ACC112 (cell line): Measurements from ENCODE around the gene CRIP1.

Experiments
- H2AFZ ChIP-seq: fragments of 200-600 bp; sonication (generic); one replicate; pipeline ENCODE4 v1.6.0; 2017; ENCODE audit warnings: antibody characterized with exemption, low read length; ENCODE audit not compliant: unreplicated experiment
- H3K27ac ChIP-seq: fragments of 200-600 bp; sonication (generic); 2 replicates; pipeline ENCODE4 v1.5.1; 2014; ENCODE audit warnings: low read depth, mild to moderate bottlenecking, antibody characterized with exemption, low read length, moderate library complexity
- H3K27me3 ChIP-seq: fragments of 200-600 bp; sonication (generic); 2 replicates; pipeline ENCODE4 v1.6.1; 2014; ENCODE audit warnings: mild to moderate bottlenecking, antibody characterized with exemption, low read length, moderate library complexity, mixed read lengths; ENCODE audit not compliant: insufficient read depth
- H3K36me3 ChIP-seq: fragments of 200-600 bp; sonication (generic); 2 replicates; pipeline ENCODE4 v1.6.1; 2016; ENCODE audit warnings: mild to moderate bottlenecking, antibody characterized with exemption, low read length, moderate library complexity, mixed read lengths; ENCODE audit not compliant: insufficient read depth
- H3K4me1 ChIP-seq: fragments of 200-600 bp; sonication (generic); one replicate; pipeline ENCODE4 v1.6.1; 2016; ENCODE audit warnings: low read length, mixed read lengths; ENCODE audit not compliant: insufficient read depth, unreplicated experiment, control insufficient read depth
- H3K4me3 ChIP-seq: fragments of 200-600 bp; sonication (generic); 2 replicates; pipeline ENCODE4 v1.5.1; 2014; ENCODE audit warnings: mild to moderate bottlenecking, low read depth, low read length
- H3K79me2 ChIP-seq: fragments of 200-600 bp; sonication (generic); one replicate; pipeline ENCODE4 v1.6.0; 2016; ENCODE audit warnings: low read length; ENCODE audit not compliant: control insufficient read depth, unreplicated experiment, insufficient read depth

The CRIP1 gene

DNA sequence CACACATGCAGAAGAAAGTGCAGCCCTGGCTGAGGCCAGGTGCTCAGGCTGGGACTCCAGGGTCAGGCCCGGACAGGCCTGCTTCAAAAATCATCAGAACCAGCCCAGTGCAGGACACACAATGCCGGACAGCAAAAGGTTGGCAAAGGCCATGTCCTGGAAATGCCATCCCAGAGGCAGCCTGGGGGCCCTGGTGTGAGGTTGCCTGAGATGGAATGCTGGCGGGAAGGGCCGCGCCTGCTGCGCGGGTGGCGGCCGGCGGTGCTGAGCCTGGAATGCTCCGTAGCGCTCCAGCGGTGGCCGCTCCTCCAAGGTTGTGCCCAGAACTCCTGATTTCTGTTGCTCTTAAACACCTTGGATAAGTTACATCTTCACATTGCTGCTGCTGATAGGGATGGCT, 33.7 kb upstream of the CRIP1 start:
- H3K4me3 ChIP-seq = no peak overlapping the region
- H3K79me2 ChIP-seq = no peaks in the 10 kb centered on the region
- peaks cover 5% of the 10 kb centered on the region; the same call in 1 of the 2 replicates for H3K36me3 ChIP-seq
- no peaks in the 10 kb centered on the region for H3K27me3 ChIP-seq
- no peak overlapping the region for H3K27ac ChIP-seq
- no peak overlapping the region for H2AFZ ChIP-seq
- no peaks in the 10 kb centered on the region for H3K4me1 ChIP-seq

DNA sequence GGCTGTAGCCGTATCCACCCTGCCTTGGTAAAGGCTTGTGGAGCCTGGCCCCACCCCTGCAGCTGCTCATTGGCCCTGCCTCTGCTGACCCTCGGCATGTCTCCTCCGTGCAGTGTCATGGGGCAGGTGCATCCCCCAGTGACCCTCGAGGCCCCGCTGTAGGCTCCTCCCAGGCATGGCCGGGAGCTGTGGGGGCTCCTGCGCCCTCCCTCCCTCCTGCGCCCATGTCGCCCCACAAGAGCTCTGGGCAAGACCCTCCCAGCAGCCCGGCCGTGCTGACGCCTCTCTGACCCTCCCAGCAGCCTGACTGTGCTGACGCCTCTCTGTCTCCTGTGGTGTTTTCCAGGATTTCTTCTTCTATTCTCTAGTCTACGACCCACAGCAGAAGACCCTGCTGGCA, 32.8 kb upstream of the CRIP1 start:
- no peaks in the 10 kb centered on the region for H3K27me3 ChIP-seq
- no peak overlapping the region for H2AFZ ChIP-seq
- H3K4me3 ChIP-seq = no peak overlapping the region
- no peaks in the 10 kb centered on the region for H3K4me1 ChIP-seq
- H3K36me3 ChIP-seq = peaks cover 5% of the 10 kb centered on the region; the same call in 1 of the 2 replicates
- H3K79me2 ChIP-seq = no peaks in the 10 kb centered on the region
- no peak overlapping the region for H3K27ac ChIP-seq

DNA sequence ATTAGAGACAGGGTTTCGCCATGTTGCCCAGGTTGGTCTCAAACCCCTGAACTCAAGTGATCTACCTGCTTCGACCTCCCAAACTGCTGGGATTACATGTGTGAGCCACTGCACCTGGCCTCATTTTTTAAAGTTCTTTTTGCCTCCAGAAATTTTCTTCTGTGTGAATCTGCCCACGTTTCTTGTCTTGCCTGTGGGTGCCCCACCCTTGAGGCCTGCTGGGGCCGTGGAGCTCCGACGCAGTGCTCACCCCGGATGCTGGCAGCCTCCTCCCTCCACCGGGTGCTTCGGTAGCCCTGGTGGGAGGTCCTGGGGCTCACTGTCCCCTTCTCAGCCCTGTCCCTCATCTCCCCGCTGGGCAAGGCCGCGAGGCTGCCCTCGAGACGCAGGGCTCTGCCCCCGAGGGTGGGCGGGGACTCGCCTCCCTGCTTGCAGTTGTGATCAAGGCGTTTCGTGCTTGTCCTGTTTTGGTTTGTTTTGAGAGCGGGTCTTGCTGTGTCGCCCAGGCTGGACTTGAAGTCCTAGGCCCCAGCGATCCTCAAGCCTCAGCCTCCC, 31.5 kb upstream of the CRIP1 start:
- H3K36me3 ChIP-seq = peaks cover 5% of the 10 kb centered on the region; the same call in 1 of the 2 replicates

DNA sequence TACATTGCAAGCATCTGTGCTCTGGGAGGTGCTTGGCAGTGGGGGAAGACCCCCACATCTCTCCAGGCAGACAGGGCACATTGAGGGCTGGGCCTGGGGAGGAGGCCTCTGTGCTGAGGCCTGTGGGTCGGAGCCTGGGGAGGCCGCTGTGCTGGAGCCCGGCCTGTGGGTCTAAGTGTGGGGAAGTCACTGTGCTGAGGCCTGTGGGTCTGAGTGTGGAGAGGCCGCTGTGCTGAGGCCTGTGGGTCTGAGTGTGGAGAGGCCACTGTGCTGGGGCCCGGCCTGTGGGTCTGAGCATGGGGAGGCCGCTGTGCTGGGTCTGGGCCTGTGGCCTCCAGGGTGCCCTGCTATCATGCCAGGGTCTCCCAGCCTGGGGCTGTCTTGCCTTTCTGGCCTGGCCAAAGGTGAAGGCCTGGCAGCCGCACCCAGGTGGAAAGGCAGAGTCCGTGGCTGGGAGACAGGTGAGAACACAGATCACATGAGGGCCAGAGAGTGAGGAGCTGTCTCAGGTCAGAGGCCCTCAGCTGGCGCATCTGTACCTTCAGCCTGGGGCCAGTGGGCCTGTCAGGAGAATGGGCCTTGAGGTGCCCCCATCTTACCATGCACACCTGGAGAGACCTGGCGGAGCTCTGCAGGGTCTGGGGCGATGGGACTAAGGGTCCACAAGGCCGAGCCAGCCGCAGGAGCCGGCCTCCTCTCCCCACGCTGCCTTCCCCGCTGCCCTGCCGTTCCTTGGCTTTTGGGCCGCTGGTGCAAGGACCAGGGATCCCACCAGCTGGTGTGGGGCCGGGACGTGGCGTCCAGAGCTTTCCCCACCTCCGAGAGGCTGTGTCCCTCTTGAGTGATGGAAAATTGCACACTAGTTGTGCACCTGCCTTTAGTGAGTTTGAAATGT, 30.7 kb upstream of the CRIP1 start:
- Histone ChIP-seq H3K79me2 (no peaks in the 10 kb centered on the region), H3K36me3 (peaks cover 4% of the 10 kb centered on the region; the same call in 1 of the 2 replicates), H3K4me3 (no peak overlapping the region), H3K27me3 (no peaks in the 10 kb centered on the region), H3K4me1 (no peaks in the 10 kb centered on the region), H2AFZ (no peak overlapping the region), H3K27ac (no peak overlapping the region)

More for the DNA sequence above, 31.5 kb upstream of the CRIP1 start:
- H3K27ac ChIP-seq = no peak overlapping the region
- H3K4me3 ChIP-seq = no peak overlapping the region
- no peak overlapping the region for H2AFZ ChIP-seq
- no peaks in the 10 kb centered on the region for H3K4me1 ChIP-seq
- H3K27me3 ChIP-seq = no peaks in the 10 kb centered on the region
- no peaks in the 10 kb centered on the region for H3K79me2 ChIP-seq

DNA sequence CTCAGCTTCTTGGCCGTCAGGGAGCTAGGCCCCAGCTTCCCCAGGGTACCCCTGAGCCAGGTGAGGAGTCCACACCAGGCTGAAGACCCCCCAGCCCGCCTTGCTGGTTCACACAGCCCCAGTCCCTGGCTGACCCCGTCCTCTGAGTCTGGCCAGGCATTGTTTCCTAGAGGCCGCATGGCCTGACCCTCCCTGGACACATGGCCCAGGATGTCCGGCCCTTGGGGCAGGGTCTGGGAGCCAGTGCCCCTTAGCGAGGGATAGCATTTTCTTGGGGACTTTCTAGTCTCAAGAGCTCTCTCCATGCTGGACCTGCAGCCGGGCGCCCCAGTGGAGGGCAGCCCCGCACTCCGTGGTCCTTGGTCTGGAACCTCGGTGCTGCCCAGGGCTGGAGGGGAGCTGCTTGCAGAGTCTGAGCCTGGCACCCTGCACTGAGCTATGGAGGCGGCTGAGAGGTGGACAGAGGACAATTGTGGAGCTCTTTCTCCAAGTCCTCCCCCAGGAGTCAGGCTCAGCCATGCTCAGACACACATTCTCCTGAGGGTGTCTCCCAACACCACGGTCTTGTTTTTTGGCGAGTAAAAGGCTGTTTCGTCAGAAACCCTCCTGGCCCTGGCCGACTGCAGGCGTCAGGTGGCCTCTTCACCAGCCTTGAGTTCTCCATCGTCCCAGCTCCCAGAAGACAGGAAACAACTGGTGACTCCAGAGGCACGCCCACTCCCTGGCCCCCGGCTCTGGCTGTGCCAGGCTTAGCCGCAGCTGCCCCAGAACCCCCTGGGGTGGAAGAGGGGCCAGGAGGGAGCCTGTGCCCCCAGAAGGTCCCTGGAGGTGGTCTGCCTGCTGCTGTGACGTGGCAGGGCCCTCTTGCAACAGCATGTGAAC, 29.7 kb upstream of the CRIP1 start:
- Histone ChIP-seq H2AFZ (no peak overlapping the region), H3K27me3 (no peaks in the 10 kb centered on the region), H3K4me3 (no peak overlapping the region), H3K36me3 (peaks cover 2% of the 10 kb centered on the region; the same call in 1 of the 2 replicates), H3K79me2 (no peaks in the 10 kb centered on the region), H3K27ac (no peak overlapping the region), H3K4me1 (no peaks in the 10 kb centered on the region)

DNA sequence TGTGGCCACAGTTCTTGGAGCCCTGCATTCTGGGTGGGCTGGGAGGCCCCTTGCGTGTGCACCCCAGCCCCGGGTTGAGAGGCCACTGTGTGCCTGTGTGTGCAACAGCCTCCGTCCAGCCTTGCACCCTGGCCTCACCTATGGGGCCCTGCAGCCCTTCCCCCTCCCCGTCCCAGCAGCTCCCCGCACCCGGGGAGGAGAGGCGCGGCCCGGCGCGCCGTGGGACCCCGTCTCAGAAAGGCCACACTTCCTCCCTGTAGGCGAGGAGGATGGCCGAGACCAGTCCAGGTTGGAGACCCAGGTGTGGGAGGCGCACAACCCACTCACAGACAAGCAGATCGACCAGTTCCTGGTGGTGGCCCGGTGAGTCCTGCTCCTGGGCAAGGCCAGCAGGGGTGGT, 28.7 kb upstream of the CRIP1 start:
- Histone ChIP-seq H3K27me3 (no peaks in the 10 kb centered on the region), H2AFZ (no peak overlapping the region), H3K36me3 (peaks cover 2% of the 10 kb centered on the region; the same call in 1 of the 2 replicates), H3K27ac (no peak overlapping the region), H3K4me3 (no peak overlapping the region), H3K79me2 (no peaks in the 10 kb centered on the region), H3K4me1 (no peaks in the 10 kb centered on the region)

DNA sequence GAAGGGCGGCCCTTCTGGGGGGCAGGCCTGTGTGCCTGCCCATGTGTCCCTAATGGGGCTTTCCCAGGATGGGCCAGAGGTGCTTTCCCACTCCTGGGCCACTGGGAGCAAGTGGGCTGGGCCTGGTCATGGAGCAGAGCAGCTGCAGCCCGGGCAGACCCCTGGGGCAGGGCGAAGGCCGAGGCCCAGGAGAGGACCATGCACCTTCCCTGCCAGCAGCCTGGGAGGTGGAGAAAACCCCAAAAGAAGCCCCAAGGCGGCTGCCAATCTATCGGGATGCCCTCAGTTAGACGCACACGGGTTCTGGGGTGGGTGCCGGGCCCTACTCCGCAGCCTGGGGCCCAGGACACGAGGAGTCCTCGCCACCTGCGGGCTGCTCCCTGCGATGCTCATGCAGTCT, 28.1 kb upstream of the CRIP1 start:
- Histone ChIP-seq H2AFZ (no peak overlapping the region), H3K4me1 (no peaks in the 10 kb centered on the region), H3K4me3 (no peak overlapping the region), H3K27me3 (no peaks in the 10 kb centered on the region), H3K79me2 (no peaks in the 10 kb centered on the region), H3K27ac (no peak overlapping the region), H3K36me3 (peaks cover 2% of the 10 kb centered on the region; the same call in 1 of the 2 replicates)

DNA sequence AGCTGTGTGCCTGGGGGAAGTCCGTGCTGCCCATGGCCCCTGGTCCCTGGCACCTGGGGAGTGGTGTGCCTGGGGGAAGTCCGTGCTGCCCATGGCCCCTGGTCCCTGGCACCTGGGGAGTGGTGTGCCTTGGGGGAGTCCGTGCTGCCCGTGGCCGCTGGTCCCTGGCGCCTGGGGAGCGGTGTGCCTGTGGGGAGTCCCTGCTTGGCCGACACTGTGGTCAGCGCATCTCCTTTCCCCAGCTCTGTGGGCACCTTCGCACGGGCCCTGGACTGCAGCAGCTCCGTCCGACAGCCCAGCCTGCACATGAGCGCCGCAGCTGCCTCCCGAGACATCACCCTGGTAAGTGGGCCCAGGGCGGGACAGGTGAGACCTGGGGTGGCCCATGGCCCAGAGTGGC, 26.6 kb upstream of the CRIP1 start:
- Histone ChIP-seq H3K79me2 (no peaks in the 10 kb centered on the region), H3K4me1 (peaks cover 2% of the 10 kb centered on the region), H3K36me3 (peaks cover 5% of the 10 kb centered on the region; the same call in 1 of the 2 replicates), H2AFZ (no peak overlapping the region), H3K4me3 (no peak overlapping the region), H3K27me3 (no peaks in the 10 kb centered on the region), H3K27ac (no peak overlapping the region)

DNA sequence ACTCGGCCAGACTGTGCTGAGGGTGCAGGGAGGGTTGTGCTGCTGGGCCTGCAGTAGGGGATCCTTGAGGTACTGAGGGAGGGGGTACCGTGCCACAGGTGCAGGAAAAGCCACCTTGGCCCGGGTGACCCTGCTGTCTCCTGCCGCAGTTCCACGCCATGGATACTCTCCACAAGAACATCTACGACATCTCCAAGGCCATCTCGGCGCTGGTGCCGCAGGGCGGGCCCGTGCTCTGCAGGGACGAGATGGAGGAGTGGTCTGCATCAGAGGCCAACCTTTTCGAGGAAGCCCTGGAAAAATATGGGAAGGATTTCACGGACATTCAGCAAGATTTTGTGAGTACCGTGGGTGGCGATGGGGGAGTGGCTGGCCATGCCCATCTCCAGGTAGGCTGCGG, 26.1 kb upstream of the CRIP1 start:
- peaks cover 4% of the 10 kb centered on the region; the same call in 1 of the 2 replicates for H3K36me3 ChIP-seq
- H3K27ac ChIP-seq = no peak overlapping the region
- no peak overlapping the region for H2AFZ ChIP-seq
- peaks cover 6% of the 10 kb centered on the region for H3K4me1 ChIP-seq
- H3K4me3 ChIP-seq = no peak overlapping the region
- H3K79me2 ChIP-seq = no peaks in the 10 kb centered on the region
- H3K27me3 ChIP-seq = no peaks in the 10 kb centered on the region

DNA sequence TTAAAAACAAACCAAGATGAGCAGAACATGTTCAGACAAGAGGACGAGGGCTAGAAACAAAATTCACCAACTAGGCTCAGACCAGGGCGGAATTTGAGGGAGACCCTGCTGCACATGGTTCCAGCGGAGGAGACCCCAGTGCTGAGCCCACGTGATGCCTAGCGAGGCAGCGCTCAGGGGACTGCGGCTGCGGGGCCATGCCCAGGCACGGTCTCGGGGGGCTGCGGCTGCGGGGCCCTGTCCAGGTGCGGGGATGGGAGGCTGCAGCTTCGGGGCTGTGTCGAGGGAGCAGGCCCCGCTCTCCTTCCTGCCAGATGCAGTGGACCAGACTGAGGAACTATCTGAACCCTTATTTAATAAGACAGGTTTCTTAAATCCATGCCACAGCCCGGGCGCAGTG, 24.8 kb upstream of the CRIP1 start:
- no peak overlapping the region for H3K27ac ChIP-seq
- H3K4me3 ChIP-seq = no peak overlapping the region
- H3K79me2 ChIP-seq = no peaks in the 10 kb centered on the region
- H3K36me3 ChIP-seq = peaks cover 4% of the 10 kb centered on the region; the same call in 1 of the 2 replicates
- H3K4me1 ChIP-seq = peaks cover 6% of the 10 kb centered on the region
- no peaks in the 10 kb centered on the region for H3K27me3 ChIP-seq
- H2AFZ ChIP-seq = no peak overlapping the region
